K562 (cell line): ENCODE measurements around the gene DNAI1. TPM values are rescaled to one million over a fixed set of nuclear protein-coding genes. Genes with fewer than 3 reads are reported as not detected.

ENCODE experiments used
- ARID2 ChIP-seq: fragments of 450-650 bp; IDR thresholded peaks from 2 replicates; pipeline ENCODE4 v1.6.1; 2017; ENCODE audit warnings: antibody characterized with exemption, mild to moderate bottlenecking
- ESRRA ChIP-seq: fragments of 450-650 bp; IDR thresholded peaks from 2 replicates; pipeline ENCODE4 v1.6.1; 2014; ENCODE audit warnings: low read depth, mild to moderate bottlenecking, moderate library complexity, borderline replicate concordance
- HDAC3 ChIP-seq: fragments of 450-650 bp; IDR thresholded peaks from 2 replicates; pipeline ENCODE4 v1.6.1; 2018; ENCODE audit warnings: borderline replicate concordance, mild to moderate bottlenecking, moderate library complexity; ENCODE audit not compliant: partially characterized antibody
- HMG20A ChIP-seq: fragments of 450-650 bp; formaldehyde crosslinking; conservative IDR thresholded peaks from 2 replicates; pipeline ENCODE4 v1.4.0; 2020; ENCODE audit warnings: mild to moderate bottlenecking, mixed read lengths
- HOXB6 ChIP-seq: fragments of 250-450 bp; sonication (Bioruptor Pico); IDR thresholded peaks from 2 replicates; pipeline ENCODE4 v1.5.1; 2022; ENCODE audit warnings: mild to moderate bottlenecking, borderline replicate concordance
- KDM2B ChIP-seq: fragments of 250-450 bp; sonication (Bioruptor Pico); IDR thresholded peaks from 2 replicates; pipeline ENCODE4 v1.8.0; 2021; ENCODE audit warnings: mild to moderate bottlenecking, moderate library complexity
- MAFF ChIP-seq: IDR thresholded peaks from 2 replicates; pipeline ENCODE4 v1.6.1; 2012; ENCODE audit warnings: low read length, improper control_type of control experiment
- MCM5 ChIP-seq: fragments of 450-650 bp; IDR thresholded peaks from 2 replicates; pipeline ENCODE4 v1.6.1; 2016; ENCODE audit warnings: low read depth
- RAD21 ChIP-seq, 2 experiments: fragments of 250-450 bp in 1 of 2; fragments of 450-650 bp in 1 of 2; sonication (Bioruptor Pico) in 1 of 2; formaldehyde crosslinking in 1 of 2; IDR thresholded peaks in 1 of 2; conservative IDR thresholded peaks in 1 of 2; 2 replicates each; pipeline versions ENCODE4 v1.4.0 to v1.8.0; 2020 to 2022; ENCODE audit warnings: mild to moderate bottlenecking in 2 of 2, moderate library complexity in 1 of 2
- RBFOX2 ChIP-seq: fragments of 200-400 bp; formaldehyde crosslinking; IDR thresholded peaks from 2 replicates; pipeline ENCODE4 v1.6.1; 2017; ENCODE audit warnings: low read depth, mild to moderate bottlenecking, low read length, moderate library complexity
- SMC3 ChIP-seq: conservative IDR thresholded peaks from 2 replicates; pipeline ENCODE4 v1.6.1; 2011; ENCODE audit warnings: low read depth, low read length, improper control_type of control experiment; ENCODE audit not compliant: insufficient read depth
- SRSF1 ChIP-seq: fragments of 200-400 bp; formaldehyde crosslinking; IDR thresholded peaks from 2 replicates; pipeline ENCODE4 v1.6.1; 2017; ENCODE audit warnings: mild to moderate bottlenecking, low read depth, low read length, moderate library complexity
- YBX1 ChIP-seq: fragments of 450-650 bp; IDR thresholded peaks from 2 replicates; pipeline ENCODE4 v1.7.1; 2016; ENCODE audit warnings: mild to moderate bottlenecking
- polyA plus RNA-seq, 8 experiments: library from polyadenylated mRNA; depleted of rRNA in 4 of 8; stranded (reverse) in 5 of 8; unstranded in 3 of 8; fragments of >200 nt; fragmentation: Nextera tagmentation in 2 of 8; fragmentation: Illumina TruSeq in 1 of 8; extraction: Ambion mirVana in 2 of 8; extraction: Trizol in 1 of 8; gene quantifications; 2 replicates each; pipeline versions ENCODE4 v1.2.1 to v1.2.3, GENCODE V29; 2011 to 2014; ENCODE audit warnings: inconsistent platforms in 1 of 8, missing spikeins in 1 of 8
- total RNA-seq, 7 experiments: library from RNA; depleted of rRNA in 6 of 7; stranded (reverse); fragments of >200 nt in 6 of 7; fragmentation: Illumina TruSeq in 2 of 7; extraction: Trizol in 2 of 7; gene quantifications; 2 replicates each; pipeline versions ENCODE4 v1.2.1 to v1.2.3, GENCODE V29; 2011 to 2021; ENCODE audit warnings: low replicate concordance in 1 of 7
- TF ChIP-seq, protein P1 (sequence below): fragments of 450-650 bp; IDR thresholded peaks from 2 replicates; pipeline ENCODE4 v1.6.1; 2016; ENCODE audit warnings: antibody characterized with exemption
- TF ChIP-seq, protein P2 (sequence below), 2 experiments: IDR thresholded peaks; 2 replicates each; pipeline ENCODE4 v1.6.1; 2012; ENCODE audit warnings: improper control_type of control experiment in 2 of 2, low read depth in 2 of 2, low read length in 2 of 2, borderline replicate concordance in 1 of 2
- TF ChIP-seq, protein P3 (sequence below), 2 experiments: fragments of 450-650 bp; formaldehyde crosslinking in 1 of 2; IDR thresholded peaks; 2 replicates each; pipeline versions ENCODE4 v1.4.0 to v1.6.1; 2014 to 2020; ENCODE audit warnings: mild to moderate bottlenecking in 2 of 2, borderline replicate concordance in 1 of 2, low read depth in 1 of 2

DNAI1 gene
- total and polyA plus RNA-seq, 9 of the 15 experiments (the other 6 are each of a cell fraction or from before 2014, with no cell fraction given), result 0.01 to 0.17 (median 0.04) TPM; not detected in 6

DNA sequence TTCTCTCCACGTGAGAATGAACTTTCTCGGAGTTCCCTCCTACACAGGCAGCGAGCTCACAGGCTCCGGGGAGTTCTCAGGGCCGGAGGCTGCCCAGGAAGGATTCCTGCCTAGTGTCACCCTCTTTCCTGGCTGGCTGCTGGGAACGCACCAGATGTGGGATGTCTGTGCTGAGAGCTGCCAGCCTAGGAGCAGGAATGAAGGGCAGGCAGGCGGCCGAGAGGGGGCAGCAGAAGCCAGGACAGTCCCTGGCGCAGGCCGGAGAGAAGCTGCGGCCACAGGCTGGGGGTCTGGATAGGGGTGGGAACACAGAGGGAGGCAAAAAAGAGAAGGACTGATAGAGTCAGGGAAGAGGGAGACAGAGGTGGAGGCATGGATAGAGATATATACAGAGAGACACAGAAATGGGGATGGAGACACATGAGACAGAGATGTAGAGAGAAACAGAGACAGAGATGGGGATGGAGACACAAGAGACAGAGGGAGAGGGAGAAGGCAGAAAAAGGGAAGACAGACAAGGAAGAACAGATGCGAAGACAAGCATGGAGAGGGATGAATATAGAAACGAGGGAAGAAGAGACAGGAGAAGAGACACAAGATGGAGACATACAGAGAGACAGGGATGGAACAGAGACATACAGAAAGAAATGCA, 89.5 kb downstream of the DNAI1 start (continued):
- TF ChIP-seq, protein P1, sequence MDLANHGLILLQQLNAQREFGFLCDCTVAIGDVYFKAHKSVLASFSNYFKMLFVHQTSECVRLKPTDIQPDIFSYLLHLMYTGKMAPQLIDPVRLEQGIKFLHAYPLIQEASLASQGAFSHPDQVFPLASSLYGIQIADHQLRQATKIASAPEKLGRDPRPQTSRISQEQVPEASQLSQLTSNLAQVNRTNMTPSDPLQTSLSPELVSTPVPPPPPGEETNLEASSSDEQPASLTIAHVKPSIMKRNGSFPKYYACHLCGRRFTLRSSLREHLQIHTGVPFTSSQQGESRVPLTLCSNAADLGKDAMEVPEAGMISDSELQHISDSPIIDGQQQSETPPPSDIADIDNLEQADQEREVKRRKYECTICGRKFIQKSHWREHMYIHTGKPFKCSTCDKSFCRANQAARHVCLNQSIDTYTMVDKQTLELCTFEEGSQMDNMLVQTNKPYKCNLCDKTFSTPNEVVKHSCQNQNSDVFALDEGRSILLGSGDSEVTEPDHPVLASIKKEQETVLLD, result no peak
- TF ChIP-seq HOXB6 (CRISPR knock-in tag) (no peak), HMG20A (no peak), MAFF (no peak), YBX1 (no peak), ARID2 (peak; percentile 74), SMC3 (peak; percentile 56; the same call in 1 of the 2 replicates), RAD21 (CRISPR knock-in tag; conservative IDR thresholded peaks at IDR 0.05 in 1 of 2, IDR thresholded peaks at IDR 0.05 in 1 of 2) (peak; percentile 51 to 77), MCM5 (no peak), KDM2B (CRISPR knock-in tag) (no peak), RBFOX2 (no peak), HDAC3 (no peak), ESRRA (no peak), SRSF1 (no peak)
- TF ChIP-seq, protein P2, sequence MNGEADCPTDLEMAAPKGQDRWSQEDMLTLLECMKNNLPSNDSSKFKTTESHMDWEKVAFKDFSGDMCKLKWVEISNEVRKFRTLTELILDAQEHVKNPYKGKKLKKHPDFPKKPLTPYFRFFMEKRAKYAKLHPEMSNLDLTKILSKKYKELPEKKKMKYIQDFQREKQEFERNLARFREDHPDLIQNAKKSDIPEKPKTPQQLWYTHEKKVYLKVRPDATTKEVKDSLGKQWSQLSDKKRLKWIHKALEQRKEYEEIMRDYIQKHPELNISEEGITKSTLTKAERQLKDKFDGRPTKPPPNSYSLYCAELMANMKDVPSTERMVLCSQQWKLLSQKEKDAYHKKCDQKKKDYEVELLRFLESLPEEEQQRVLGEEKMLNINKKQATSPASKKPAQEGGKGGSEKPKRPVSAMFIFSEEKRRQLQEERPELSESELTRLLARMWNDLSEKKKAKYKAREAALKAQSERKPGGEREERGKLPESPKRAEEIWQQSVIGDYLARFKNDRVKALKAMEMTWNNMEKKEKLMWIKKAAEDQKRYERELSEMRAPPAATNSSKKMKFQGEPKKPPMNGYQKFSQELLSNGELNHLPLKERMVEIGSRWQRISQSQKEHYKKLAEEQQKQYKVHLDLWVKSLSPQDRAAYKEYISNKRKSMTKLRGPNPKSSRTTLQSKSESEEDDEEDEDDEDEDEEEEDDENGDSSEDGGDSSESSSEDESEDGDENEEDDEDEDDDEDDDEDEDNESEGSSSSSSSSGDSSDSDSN (IDR thresholded peaks at IDR 0.05; ENCODE audit: borderline replicate concordance in 1 of 2, low read depth in 2 of 2, low read length in 2 of 2), result no peak
- TF ChIP-seq, protein P3, sequence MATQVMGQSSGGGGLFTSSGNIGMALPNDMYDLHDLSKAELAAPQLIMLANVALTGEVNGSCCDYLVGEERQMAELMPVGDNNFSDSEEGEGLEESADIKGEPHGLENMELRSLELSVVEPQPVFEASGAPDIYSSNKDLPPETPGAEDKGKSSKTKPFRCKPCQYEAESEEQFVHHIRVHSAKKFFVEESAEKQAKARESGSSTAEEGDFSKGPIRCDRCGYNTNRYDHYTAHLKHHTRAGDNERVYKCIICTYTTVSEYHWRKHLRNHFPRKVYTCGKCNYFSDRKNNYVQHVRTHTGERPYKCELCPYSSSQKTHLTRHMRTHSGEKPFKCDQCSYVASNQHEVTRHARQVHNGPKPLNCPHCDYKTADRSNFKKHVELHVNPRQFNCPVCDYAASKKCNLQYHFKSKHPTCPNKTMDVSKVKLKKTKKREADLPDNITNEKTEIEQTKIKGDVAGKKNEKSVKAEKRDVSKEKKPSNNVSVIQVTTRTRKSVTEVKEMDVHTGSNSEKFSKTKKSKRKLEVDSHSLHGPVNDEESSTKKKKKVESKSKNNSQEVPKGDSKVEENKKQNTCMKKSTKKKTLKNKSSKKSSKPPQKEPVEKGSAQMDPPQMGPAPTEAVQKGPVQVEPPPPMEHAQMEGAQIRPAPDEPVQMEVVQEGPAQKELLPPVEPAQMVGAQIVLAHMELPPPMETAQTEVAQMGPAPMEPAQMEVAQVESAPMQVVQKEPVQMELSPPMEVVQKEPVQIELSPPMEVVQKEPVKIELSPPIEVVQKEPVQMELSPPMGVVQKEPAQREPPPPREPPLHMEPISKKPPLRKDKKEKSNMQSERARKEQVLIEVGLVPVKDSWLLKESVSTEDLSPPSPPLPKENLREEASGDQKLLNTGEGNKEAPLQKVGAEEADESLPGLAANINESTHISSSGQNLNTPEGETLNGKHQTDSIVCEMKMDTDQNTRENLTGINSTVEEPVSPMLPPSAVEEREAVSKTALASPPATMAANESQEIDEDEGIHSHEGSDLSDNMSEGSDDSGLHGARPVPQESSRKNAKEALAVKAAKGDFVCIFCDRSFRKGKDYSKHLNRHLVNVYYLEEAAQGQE (IDR thresholded peaks at IDR 0.05; ENCODE audit: borderline replicate concordance), result peak; percentile 62
- TF ChIP-seq, protein P3 (CRISPR knock-in tag; IDR thresholded peaks at IDR 0.05; ENCODE audit: low read depth), result no peak
